Measurements from ENCODE around the gene CYP51A1. TPM values are rescaled to one million over a fixed set of nuclear protein-coding genes. Genes with fewer than 3 reads are reported as not detected.
"Not testable (repeated sequence)": the region's sequence is repeated elsewhere in the genome, so short reads cannot be mapped to it uniquely, and the experiment has no call there.

CYP51A1 gene
- total RNA-seq: 101 TPM

- intact Hi-C loops (cut with DNase I): no loop called here
- ATAC-seq: peak; percentile 99
- DNase-seq (ENCODE audit: low spot score): peak; percentile 97
Observed at GRCh38 chr7:92134271-92135051, at the start of gene CYP51A1. Gene CYP51A1, minus strand, starts transcription at chr7:92134477. Its CDS starts 113 bp downstream, at chr7:92134364.

GRCh38 chr7:92178928-92179924 is 44.9 kb upstream of the CYP51A1 start, which contains the start of gene LRRD1:
Gene LRRD1, minus strand, starts transcription at chr7:92179142. Its CDS starts 13,940 bp downstream, at chr7:92165202.
- intact Hi-C loops (cut with DNase I): no loop called here
- ATAC-seq: peak; percentile 99
- peak; percentile 91 for DNase-seq (ENCODE audit: low spot score)

GRCh38 chr7:92177362-92177761 is 43.1 kb upstream of the CYP51A1 start:
- intact Hi-C loops (cut with DNase I): no loop called here
- DNase-seq (ENCODE audit: low spot score) (no peak), ATAC-seq (no peak)

- DNase-seq (ENCODE audit: low spot score); intact Hi-C loops (cut with DNase I); ATAC-seq: not testable (repeated sequence)
Observed at GRCh38 chr7:92169529-92169928, 35.3 kb upstream of the CYP51A1 start.

GRCh38 chr7:92161271-92161670 is 27.0 kb upstream of the CYP51A1 start:
- ATAC-seq (no peak), DNase-seq (ENCODE audit: low spot score) (no peak)
- intact Hi-C loops (cut with DNase I): no loop called here

- intact Hi-C loops (cut with DNase I): no loop called here
- no peak for ATAC-seq
- no peak for DNase-seq (ENCODE audit: low spot score)
Observed at GRCh38 chr7:92158660-92159575, 24.6 kb upstream of the CYP51A1 start.

- intact Hi-C loops (cut with DNase I): no loop called here
- ATAC-seq: no peak
Observed at GRCh38 chr7:92156990-92157389, 22.7 kb upstream of the CYP51A1 start.

GRCh38 chr7:92155108-92155739 is 20.9 kb upstream of the CYP51A1 start:
- intact Hi-C loops (cut with DNase I): no loop called here
- no peak for ATAC-seq
- no peak for DNase-seq (ENCODE audit: low spot score)

More at GRCh38 chr7:92156990-92157389, 22.7 kb upstream of the CYP51A1 start:
- DNase-seq (ENCODE audit: low spot score): no peak

- DNase-seq (ENCODE audit: low spot score): no peak
- ATAC-seq: no peak
- intact Hi-C loops (cut with DNase I): no loop called here
Observed at GRCh38 chr7:92150450-92151017, 16.3 kb upstream of the CYP51A1 start.

GRCh38 chr7:92149736-92150239 is 15.5 kb upstream of the CYP51A1 start:
- intact Hi-C loops (cut with DNase I): no loop called here
- ATAC-seq: no peak
- DNase-seq (ENCODE audit: low spot score): no peak

- ATAC-seq; DNase-seq (ENCODE audit: low spot score); intact Hi-C loops (cut with DNase I): not testable (repeated sequence)
Observed at GRCh38 chr7:92143192-92143880, 9.1 kb upstream of the CYP51A1 start.

GRCh38 chr7:92142791-92143190 is 8.5 kb upstream of the CYP51A1 start:
- ATAC-seq; DNase-seq (ENCODE audit: low spot score); intact Hi-C loops (cut with DNase I): not testable (repeated sequence)

GRCh38 chr7:92141161-92141560 is 6.9 kb upstream of the CYP51A1 start:
- no peak for ATAC-seq
- intact Hi-C loops (cut with DNase I): no loop called here
- no peak for DNase-seq (ENCODE audit: low spot score)

GRCh38 chr7:92137557-92137956 is 3.3 kb upstream of the CYP51A1 start:
- intact Hi-C loops (cut with DNase I): no loop called here
- no peak for DNase-seq (ENCODE audit: low spot score)
- ATAC-seq: no peak

- no peak for DNase-seq (ENCODE audit: low spot score)
- intact Hi-C loops (cut with DNase I): no loop called here
Observed at GRCh38 chr7:92135052-92135889, 994 bp upstream of the CYP51A1 start.

GRCh38 chr7:92133737-92134270 is 473 bp downstream of the CYP51A1 start:
- ATAC-seq (peak; percentile 54), DNase-seq (ENCODE audit: low spot score) (peak; percentile 89)
- intact Hi-C loops (cut with DNase I): no loop called here

More at GRCh38 chr7:92135052-92135889, 994 bp upstream of the CYP51A1 start:
- no peak for ATAC-seq

Measured in sciatic nerve (tissue), 2 donors.